ENCODE measurements around the gene GCN1.

GCN1 gene

DNA sequence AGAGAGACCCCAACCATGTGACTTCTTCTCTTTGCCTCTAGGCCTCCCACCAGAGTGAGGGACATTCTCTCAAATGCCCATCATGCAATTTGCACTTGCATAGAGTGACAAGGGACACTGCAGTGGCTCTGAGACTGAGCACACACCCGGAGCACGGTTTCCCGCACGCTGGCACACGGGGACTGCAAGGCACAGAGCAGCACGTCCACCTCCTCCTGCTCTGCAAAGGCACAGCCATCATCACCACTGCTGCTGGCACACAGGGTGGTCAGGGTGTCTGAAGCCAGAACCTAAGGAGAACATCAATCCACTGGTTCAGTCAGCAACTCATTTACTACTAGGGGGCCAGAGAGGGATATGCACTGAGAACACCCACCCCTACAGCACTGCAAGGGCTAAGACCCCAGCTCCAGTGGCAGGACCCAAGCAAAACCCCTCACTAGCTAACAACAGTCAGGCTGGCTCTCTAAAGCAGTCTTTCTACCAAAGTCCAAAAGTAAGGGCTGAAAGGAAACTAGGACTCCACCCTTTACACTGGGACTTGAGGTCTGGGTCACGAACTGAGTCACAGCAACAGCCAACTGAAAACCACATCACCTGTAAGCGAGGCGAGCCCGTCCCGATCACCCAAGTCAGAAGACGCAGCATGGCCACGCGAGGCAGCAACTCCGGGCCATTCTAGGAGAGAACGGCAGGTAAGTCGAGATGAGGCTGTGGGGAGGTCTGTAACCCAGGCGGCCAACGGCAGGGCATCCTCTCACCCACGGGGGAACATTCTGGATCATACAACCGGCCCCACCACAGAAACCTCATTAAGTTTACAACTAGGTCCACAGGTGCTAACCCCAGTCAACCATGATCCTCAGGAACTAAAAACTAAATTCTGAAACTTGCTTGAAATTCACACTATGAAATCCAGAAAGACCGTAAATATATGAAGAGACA is 37.9 kb downstream of the GCN1 start (continued):
- TF ChIP-seq, protein P1, sequence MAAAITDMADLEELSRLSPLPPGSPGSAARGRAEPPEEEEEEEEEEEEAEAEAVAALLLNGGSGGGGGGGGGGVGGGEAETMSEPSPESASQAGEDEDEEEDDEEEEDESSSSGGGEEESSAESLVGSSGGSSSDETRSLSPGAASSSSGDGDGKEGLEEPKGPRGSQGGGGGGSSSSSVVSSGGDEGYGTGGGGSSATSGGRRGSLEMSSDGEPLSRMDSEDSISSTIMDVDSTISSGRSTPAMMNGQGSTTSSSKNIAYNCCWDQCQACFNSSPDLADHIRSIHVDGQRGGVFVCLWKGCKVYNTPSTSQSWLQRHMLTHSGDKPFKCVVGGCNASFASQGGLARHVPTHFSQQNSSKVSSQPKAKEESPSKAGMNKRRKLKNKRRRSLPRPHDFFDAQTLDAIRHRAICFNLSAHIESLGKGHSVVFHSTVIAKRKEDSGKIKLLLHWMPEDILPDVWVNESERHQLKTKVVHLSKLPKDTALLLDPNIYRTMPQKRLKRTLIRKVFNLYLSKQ (tag by site-specific recombination; IDR thresholded peaks at IDR 0.05; ENCODE audit: borderline replicate concordance) = no peak
- TF ChIP-seq, protein P2, sequence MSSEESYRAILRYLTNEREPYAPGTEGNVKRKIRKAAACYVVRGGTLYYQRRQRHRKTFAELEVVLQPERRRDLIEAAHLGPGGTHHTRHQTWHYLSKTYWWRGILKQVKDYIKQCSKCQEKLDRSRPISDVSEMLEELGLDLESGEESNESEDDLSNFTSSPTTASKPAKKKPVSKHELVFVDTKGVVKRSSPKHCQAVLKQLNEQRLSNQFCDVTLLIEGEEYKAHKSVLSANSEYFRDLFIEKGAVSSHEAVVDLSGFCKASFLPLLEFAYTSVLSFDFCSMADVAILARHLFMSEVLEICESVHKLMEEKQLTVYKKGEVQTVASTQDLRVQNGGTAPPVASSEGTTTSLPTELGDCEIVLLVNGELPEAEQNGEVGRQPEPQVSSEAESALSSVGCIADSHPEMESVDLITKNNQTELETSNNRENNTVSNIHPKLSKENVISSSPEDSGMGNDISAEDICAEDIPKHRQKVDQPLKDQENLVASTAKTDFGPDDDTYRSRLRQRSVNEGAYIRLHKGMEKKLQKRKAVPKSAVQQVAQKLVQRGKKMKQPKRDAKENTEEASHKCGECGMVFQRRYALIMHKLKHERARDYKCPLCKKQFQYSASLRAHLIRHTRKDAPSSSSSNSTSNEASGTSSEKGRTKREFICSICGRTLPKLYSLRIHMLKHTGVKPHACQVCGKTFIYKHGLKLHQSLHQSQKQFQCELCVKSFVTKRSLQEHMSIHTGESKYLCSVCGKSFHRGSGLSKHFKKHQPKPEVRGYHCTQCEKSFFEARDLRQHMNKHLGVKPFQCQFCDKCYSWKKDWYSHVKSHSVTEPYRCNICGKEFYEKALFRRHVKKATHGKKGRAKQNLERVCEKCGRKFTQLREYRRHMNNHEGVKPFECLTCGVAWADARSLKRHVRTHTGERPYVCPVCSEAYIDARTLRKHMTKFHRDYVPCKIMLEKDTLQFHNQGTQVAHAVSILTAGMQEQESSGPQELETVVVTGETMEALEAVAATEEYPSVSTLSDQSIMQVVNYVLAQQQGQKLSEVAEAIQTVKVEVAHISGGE (tag by site-specific recombination; conservative IDR thresholded peaks at IDR 0.05; ENCODE audit: low read depth) = no peak
- TF ChIP-seq ZNF146 (tag by site-specific recombination; IDR thresholded peaks at IDR 0.05) = no peak
- TF ChIP-seq, protein P3, sequence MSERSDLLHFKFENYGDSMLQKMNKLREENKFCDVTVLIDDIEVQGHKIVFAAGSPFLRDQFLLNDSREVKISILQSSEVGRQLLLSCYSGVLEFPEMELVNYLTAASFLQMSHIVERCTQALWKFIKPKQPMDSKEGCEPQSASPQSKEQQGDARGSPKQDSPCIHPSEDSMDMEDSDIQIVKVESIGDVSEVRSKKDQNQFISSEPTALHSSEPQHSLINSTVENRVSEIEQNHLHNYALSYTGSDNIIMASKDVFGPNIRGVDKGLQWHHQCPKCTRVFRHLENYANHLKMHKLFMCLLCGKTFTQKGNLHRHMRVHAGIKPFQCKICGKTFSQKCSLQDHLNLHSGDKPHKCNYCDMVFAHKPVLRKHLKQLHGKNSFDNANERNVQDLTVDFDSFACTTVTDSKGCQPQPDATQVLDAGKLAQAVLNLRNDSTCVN (tag by site-specific recombination; optimal IDR thresholded peaks at IDR 0.05) = no peak

DNA sequence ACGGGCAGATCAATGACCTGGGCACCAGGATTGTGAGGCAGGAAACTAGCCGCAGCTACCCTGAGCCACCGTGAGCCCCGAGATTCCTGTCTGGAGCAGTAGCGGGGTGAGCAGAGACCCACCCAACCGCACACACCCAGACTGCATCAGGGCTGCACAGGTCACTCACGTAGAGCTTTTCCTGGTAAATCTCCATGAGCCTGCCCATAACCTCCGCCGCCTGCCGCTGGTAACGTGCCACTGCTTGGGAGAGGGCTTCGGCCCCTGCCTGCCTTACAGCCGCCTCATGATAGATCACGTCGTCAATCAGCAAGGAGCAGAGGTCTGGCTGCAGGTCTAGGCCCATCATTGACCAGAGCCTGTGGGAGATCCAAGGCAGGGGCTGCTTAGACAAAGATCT is 39.4 kb downstream of the GCN1 start:
- ChIA-PET CTCF (no interaction called here), POLR2A (no interaction called here)
- Histone ChIP-seq H3K36me3 (ENCODE audit: control insufficient read depth in 2 of 2, insufficient read depth in 1 of 2, low read length in 2 of 2) (peaks cover 32 to 89% of the 10 kb centered on the region in 2 experiments), H3K4me1 (ENCODE audit: control insufficient read depth, insufficient read depth, low read length) (no peaks in the 10 kb centered on the region), H3K9me3 (ENCODE audit: control insufficient read depth, insufficient read depth, low read depth, low read length) (no peaks in the 10 kb centered on the region), H3K4me3 (ENCODE audit: low read depth, low read length) (no peak overlapping the region), H3K27ac (ENCODE audit: extremely low read depth, low read depth, low read length) (no peak overlapping the region)
- TF ChIP-seq ZNF174 (tag by site-specific recombination; IDR thresholded peaks at IDR 0.05) (no peak), WT1 (tag by site-specific recombination; IDR thresholded peaks at IDR 0.05) (no peak), ZNF768 (tag by site-specific recombination; IDR thresholded peaks at IDR 0.05) (no peak), ZFP69B (tag by site-specific recombination; IDR thresholded peaks at IDR 0.05) (no peak), ZNF132 (tag by site-specific recombination; IDR thresholded peaks at IDR 0.05; ENCODE audit: borderline replicate concordance) (no peak), ZNF19 (tag by site-specific recombination; IDR thresholded peaks at IDR 0.05; ENCODE audit: low read depth) (no peak), ZNF24 (tag by site-specific recombination; IDR thresholded peaks at IDR 0.05) (no peak), ZFP37 (tag by site-specific recombination; IDR thresholded peaks at IDR 0.05) (no peak), ZNF747 (tag by site-specific recombination; IDR thresholded peaks at IDR 0.05) (no peak), ZNF23 (tag by site-specific recombination; IDR thresholded peaks at IDR 0.05; ENCODE audit: borderline replicate concordance) (no peak), ZNF596 (tag by site-specific recombination; IDR thresholded peaks at IDR 0.05) (no peak), ZBTB7A (tag by site-specific recombination; IDR thresholded peaks at IDR 0.05; ENCODE audit: low read depth) (no peak)
- TF ChIP-seq, protein P4, sequence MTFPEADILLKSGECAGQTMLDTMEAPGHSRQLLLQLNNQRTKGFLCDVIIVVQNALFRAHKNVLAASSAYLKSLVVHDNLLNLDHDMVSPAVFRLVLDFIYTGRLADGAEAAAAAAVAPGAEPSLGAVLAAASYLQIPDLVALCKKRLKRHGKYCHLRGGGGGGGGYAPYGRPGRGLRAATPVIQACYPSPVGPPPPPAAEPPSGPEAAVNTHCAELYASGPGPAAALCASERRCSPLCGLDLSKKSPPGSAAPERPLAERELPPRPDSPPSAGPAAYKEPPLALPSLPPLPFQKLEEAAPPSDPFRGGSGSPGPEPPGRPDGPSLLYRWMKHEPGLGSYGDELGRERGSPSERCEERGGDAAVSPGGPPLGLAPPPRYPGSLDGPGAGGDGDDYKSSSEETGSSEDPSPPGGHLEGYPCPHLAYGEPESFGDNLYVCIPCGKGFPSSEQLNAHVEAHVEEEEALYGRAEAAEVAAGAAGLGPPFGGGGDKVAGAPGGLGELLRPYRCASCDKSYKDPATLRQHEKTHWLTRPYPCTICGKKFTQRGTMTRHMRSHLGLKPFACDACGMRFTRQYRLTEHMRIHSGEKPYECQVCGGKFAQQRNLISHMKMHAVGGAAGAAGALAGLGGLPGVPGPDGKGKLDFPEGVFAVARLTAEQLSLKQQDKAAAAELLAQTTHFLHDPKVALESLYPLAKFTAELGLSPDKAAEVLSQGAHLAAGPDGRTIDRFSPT (tag by site-specific recombination; IDR thresholded peaks at IDR 0.05) = no peak
- TF ChIP-seq, protein P5, sequence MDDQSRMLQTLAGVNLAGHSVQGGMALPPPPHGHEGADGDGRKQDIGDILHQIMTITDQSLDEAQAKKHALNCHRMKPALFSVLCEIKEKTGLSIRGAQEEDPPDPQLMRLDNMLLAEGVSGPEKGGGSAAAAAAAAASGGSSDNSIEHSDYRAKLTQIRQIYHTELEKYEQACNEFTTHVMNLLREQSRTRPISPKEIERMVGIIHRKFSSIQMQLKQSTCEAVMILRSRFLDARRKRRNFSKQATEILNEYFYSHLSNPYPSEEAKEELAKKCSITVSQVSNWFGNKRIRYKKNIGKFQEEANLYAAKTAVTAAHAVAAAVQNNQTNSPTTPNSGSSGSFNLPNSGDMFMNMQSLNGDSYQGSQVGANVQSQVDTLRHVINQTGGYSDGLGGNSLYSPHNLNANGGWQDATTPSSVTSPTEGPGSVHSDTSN (CRISPR knock-in tag; IDR thresholded peaks at IDR 0.05) = no peak
